GM20000 (cell line): ENCODE measurements around the gene TMEM87B.
A peak's percentile ranks its signal among the peaks of the same experiment; 100 is the strongest.

ENCODE experiments used
- DNase-seq: peaks from one replicate; pipeline ENCODE4 v3.0.0; 2012; ENCODE audit warnings: low spot score
- CTCF ChIP-seq: IDR thresholded peaks from 2 replicates; pipeline ENCODE4 v1.5.1; 2012; ENCODE audit warnings: mild to moderate bottlenecking, control low read depth; ENCODE audit errors: extremely low read depth, missing control alignments

TMEM87B gene

GRCh38 chr2:112047537-112048235 is 7.4 kb upstream of the TMEM87B start:
- TF ChIP-seq CTCF = no peak
- no peak for DNase-seq

GRCh38 chr2:112048236-112048592 is 6.9 kb upstream of the TMEM87B start:
- no peak for TF ChIP-seq CTCF
- no peak for DNase-seq

- peak; percentile 33 for DNase-seq
- TF ChIP-seq CTCF = peak; percentile 49
Observed at GRCh38 chr2:112048887-112049286, 6.2 kb upstream of the TMEM87B start.

GRCh38 chr2:112050316-112050715 is 4.8 kb upstream of the TMEM87B start:
- DNase-seq = no peak
- TF ChIP-seq CTCF = no peak

GRCh38 chr2:112053917-112054846 is 887 bp upstream of the TMEM87B start:
- peak; percentile 91 for DNase-seq
- no peak for TF ChIP-seq CTCF

- no peak for DNase-seq
- no peak for TF ChIP-seq CTCF
Observed at GRCh38 chr2:112055730-112056625, 909 bp downstream of the TMEM87B start.

GRCh38 chr2:112056626-112056987 is 1.5 kb downstream of the TMEM87B start:
- no peak for DNase-seq
- no peak for TF ChIP-seq CTCF
